IMR-90 (cell line): ENCODE measurements around the gene QDPR. TPM values are rescaled to one million over a fixed set of nuclear protein-coding genes. Genes with fewer than 3 reads are reported as not detected.

Source experiments
- ATAC-seq: fragments of 200-7000 bp; cut with Tn5 transposase; 2 replicates; pipeline ENCODE4 v1.9.1; 2020; ENCODE audit warnings: low read depth, mild to moderate bottlenecking, moderate library complexity
- BruUV-seq: library from RNA; stranded (reverse); fragments of 400-500 nt; replicated peaks from 2 replicates; lab custom pipeline; 2021; lab: Mats Ljungman, UMichigan
- CTCF ChIA-PET: fragments of 300-600 bp; formaldehyde crosslinking; extraction: SDS; loops from one replicate; lab custom pipeline; 2021; ENCODE audit warnings: antibody characterized with exemption; lab: Yijun Ruan, JAX
- POLR2A ChIA-PET: fragments of 300-600 bp; sonication (Branson Sonifier 250); formaldehyde crosslinking; loops from one replicate; lab custom pipeline; 2022; ENCODE audit warnings: antibody characterized with exemption; ENCODE audit not compliant: unreplicated experiment; lab: Charles Lee
- DNase-seq: peaks from one replicate; pipeline ENCODE4 v3.0.0; 2013
- H2AFZ ChIP-seq: replicated peaks from 2 replicates; pipeline ENCODE3; 2013; ENCODE audit warnings: low read length, mild to moderate bottlenecking; ENCODE audit not compliant: poor library complexity
- H2AK5ac ChIP-seq: 2 replicates; pipeline ENCODE4 v1.6.1; 2013; ENCODE audit warnings: low read depth, low read length, inconsistent platforms
- H2AK9ac ChIP-seq: replicated peaks from 2 replicates; pipeline ENCODE3; 2013; ENCODE audit warnings: mild to moderate bottlenecking, low read depth, low read length, moderate library complexity; ENCODE audit not compliant: poor library complexity
- H2BK120ac ChIP-seq: 2 replicates; pipeline ENCODE4 v1.6.1; 2013; ENCODE audit warnings: low read depth, low read length, inconsistent platforms
- H2BK15ac ChIP-seq: 3 replicates; pipeline ENCODE4 v1.6.1; 2013; ENCODE audit warnings: low read depth, low read length, inconsistent platforms
- H2BK20ac ChIP-seq: 2 replicates; pipeline ENCODE4 v1.6.1; 2013; ENCODE audit warnings: low read depth, mild to moderate bottlenecking, inconsistent platforms, low read length, moderate library complexity
- H2BK5ac ChIP-seq: 2 replicates; pipeline ENCODE4 v1.6.1; 2013; ENCODE audit warnings: mild to moderate bottlenecking, low read depth, low read length, inconsistent platforms; ENCODE audit not compliant: poor library complexity, severe bottlenecking
- H3K14ac ChIP-seq: replicated peaks from 2 replicates; pipeline ENCODE4 v1.6.1; 2013; ENCODE audit warnings: low read depth, low read length, inconsistent platforms
- H3K18ac ChIP-seq: 2 replicates; pipeline ENCODE4 v1.6.1; 2013; ENCODE audit warnings: low read depth, low read length, control low read depth
- H3K23ac ChIP-seq: 2 replicates; pipeline ENCODE4 v1.6.1; 2013; ENCODE audit warnings: low read depth, low read length, inconsistent platforms
- H3K27ac ChIP-seq: 2 replicates; pipeline ENCODE4 v1.5.1; 2013; ENCODE audit warnings: mild to moderate bottlenecking, control low read depth, low read length; ENCODE audit not compliant: insufficient read depth
- H3K27me3 ChIP-seq: 2 replicates; pipeline ENCODE4 v1.6.1; 2013; ENCODE audit warnings: low read length; ENCODE audit not compliant: control insufficient read depth, insufficient read depth
- H3K36me3 ChIP-seq: 2 replicates; pipeline ENCODE4 v1.6.1; 2013; ENCODE audit warnings: low read length, mixed read lengths; ENCODE audit not compliant: control insufficient read depth, insufficient read depth
- H3K4ac ChIP-seq: 2 replicates; pipeline ENCODE4 v1.6.1; 2013; ENCODE audit warnings: low read depth, low read length, inconsistent platforms
- H3K4me1 ChIP-seq: 2 replicates; pipeline ENCODE4 v1.6.1; 2013; ENCODE audit warnings: low read length, mixed read lengths; ENCODE audit not compliant: control insufficient read depth, insufficient read depth
- H3K4me2 ChIP-seq: 2 replicates; pipeline ENCODE4 v1.6.1; 2013; ENCODE audit warnings: low read depth, mild to moderate bottlenecking, control low read depth, low read length, moderate library complexity
- H3K4me3 ChIP-seq: 2 replicates; pipeline ENCODE4 v1.5.1; 2013; ENCODE audit warnings: low read depth, mild to moderate bottlenecking, control low read depth, low read length, moderate library complexity; ENCODE audit not compliant: insufficient read depth
- H3K56ac ChIP-seq: 2 replicates; pipeline ENCODE4 v1.6.1; 2013; ENCODE audit warnings: low read length, inconsistent platforms; ENCODE audit not compliant: insufficient read depth; ENCODE audit errors: extremely low read depth
- H3K79me1 ChIP-seq, 2 experiments: 2 replicates each; pipeline ENCODE4 v1.6.1; 2013; ENCODE audit warnings: low read length in 2 of 2, inconsistent platforms in 1 of 2, low read depth in 1 of 2
- H3K9ac ChIP-seq: 2 replicates; pipeline ENCODE4 v1.6.1; 2013; ENCODE audit warnings: low read depth, low read length, control low read depth
- H3K9me1 ChIP-seq: 2 replicates; pipeline ENCODE4 v1.6.1; 2013; ENCODE audit warnings: low read length, inconsistent platforms; ENCODE audit not compliant: insufficient read depth
- H3K9me3 ChIP-seq: 2 replicates; pipeline ENCODE4 v1.6.1; 2013; ENCODE audit warnings: low read length; ENCODE audit not compliant: control insufficient read depth, insufficient read depth
- H4K20me1 ChIP-seq: 2 replicates; pipeline ENCODE4 v1.6.1; 2013; ENCODE audit warnings: low read length, inconsistent platforms; ENCODE audit not compliant: insufficient read depth
- H4K5ac ChIP-seq: 2 replicates; pipeline ENCODE4 v1.6.1; 2013; ENCODE audit warnings: mild to moderate bottlenecking, low read depth, low read length, control low read depth
- H4K8ac ChIP-seq, 2 experiments: 2 replicates each; pipeline ENCODE4 v1.6.1; 2013; ENCODE audit warnings: low read depth in 2 of 2, low read length in 2 of 2, control low read depth in 1 of 2, inconsistent platforms in 1 of 2
- H4K91ac ChIP-seq: 2 replicates; pipeline ENCODE4 v1.6.1; 2013; ENCODE audit warnings: low read depth, low read length, inconsistent platforms; ENCODE audit not compliant: insufficient read depth
- RCOR1 ChIP-seq: IDR thresholded peaks from 2 replicates; pipeline ENCODE4 v1.6.1; 2012; ENCODE audit warnings: mild to moderate bottlenecking, low read length, improper control_type of control experiment; ENCODE audit not compliant: insufficient replicate concordance
- WGBS, 2 experiments: methylation state at CpG; one replicate each; pipeline versions ENCODE4 v1.1.5 to v1.1.7; 2013; ENCODE audit warnings: missing lambda C conversion rate in 2 of 2; ENCODE audit not compliant: insufficient read length in 1 of 2; ENCODE audit errors: extremely low coverage in 2 of 2; 5-methylcytosine and 5-hydroxymethylcytosine counted together
- dilution Hi-C: fragments of 300-500 bp; cut with HindIII; formaldehyde crosslinking; loops from one replicate; pipeline ENCODE4 v1.14.3; 2018; ENCODE audit warnings: low sequenced_read_pairs; ENCODE audit not compliant: unreplicated experiment
- in situ Hi-C: fragments of 300-500 bp; cut with MboI; formaldehyde crosslinking; loops from 3 replicates; pipeline ENCODE4 v1.14.3; 2019; ENCODE audit warnings: low sequenced_read_pairs, inconsistent platforms, mixed read lengths
- intact Hi-C: fragments of 100-400 bp; cut with micrococcal nuclease; formaldehyde crosslinking; loops from 2 replicates; pipeline ENCODE4 v1.10.0; 2022
- polyA plus RNA-seq, 3 experiments: library from polyadenylated mRNA; depleted of rRNA; stranded (reverse); fragments of >200 nt; gene quantifications; 2 replicates each; pipeline ENCODE4 v1.2.3, GENCODE V29; 2012; ENCODE audit warnings: low replicate concordance in 1 of 3
- total RNA-seq: library from RNA; depleted of rRNA; stranded (reverse); fragments of >200 nt; gene quantifications from 2 replicates; pipeline ENCODE4 v1.2.3, GENCODE V29; 2012

QDPR gene
- total and polyA plus RNA-seq, 2 of the 4 experiments (the other 2 are of a cell fraction) = 10.4 to 31.1 TPM

- in situ Hi-C loops = loop anchor here (5.0 kb wide), 1 partner anchor 1047 kb away; no protein-coding TSS in a partner anchor
- Histone ChIP-seq H3K36me3 (no peaks in the 10 kb centered on the region), H3K4me1 (peaks cover 1% of the 10 kb centered on the region; the same call in 1 of the 2 replicates), H2BK15ac (no peak overlapping the region), H3K4me2 (no peak overlapping the region), H3K18ac (no peak overlapping the region), H2AFZ (no peak overlapping the region), H3K14ac (no peak overlapping the region), H3K9me1 (no peaks in the 10 kb centered on the region), H2BK20ac (no peak overlapping the region), H3K27me3 (no peaks in the 10 kb centered on the region), H3K27ac (no peak overlapping the region), H3K79me1 (no peaks in the 10 kb centered on the region), H3K56ac (no peak overlapping the region), H2BK5ac (no peak overlapping the region), H4K5ac (no peak overlapping the region), H3K4ac (no peak overlapping the region), H3K4me3 (no peak overlapping the region), H2BK120ac (no peak overlapping the region), H4K91ac (no peak overlapping the region), H3K23ac (no peak overlapping the region), H3K9ac (no peak overlapping the region), H2AK9ac (no peak overlapping the region), H4K8ac (no peak overlapping the region), H2AK5ac (no peak overlapping the region), H4K20me1 (no peaks in the 10 kb centered on the region), H3K9me3 (no peaks in the 10 kb centered on the region)
- TF ChIP-seq RCOR1 = no peak
- DNase-seq (no peak), ATAC-seq (no peak)
- BruUV-seq = no TSS peak
- ChIA-PET POLR2A (no interaction called here), CTCF (no interaction called here)
- 89% methylated on average over 3 of the region's 11 CpGs; no CpG with 5 or more reads in 1 of the 2 experiments for WGBS, 2 experiments
- dilution Hi-C loops = no loop called here
- intact Hi-C loops = no loop called here
These were observed 33.7 kb upstream of the QDPR start for GRCh38 chr4:17545374-17546140.
